MM.1S (cell line): Measurements from ENCODE around the gene ARHGAP42.

Experiments
- DNase-seq: peaks from one replicate; pipeline ENCODE4 v3.0.0-alpha.2; 2015
- H2AFZ ChIP-seq: fragments of 300-600 bp; sonication (generic); 2 replicates; pipeline ENCODE4 v1.6.0; 2016; ENCODE audit warnings: antibody characterized with exemption, low read length
- H3F3A ChIP-seq: fragments of 300-600 bp; sonication (generic); 2 replicates; pipeline ENCODE4 v1.6.1; 2016; ENCODE audit warnings: mild to moderate bottlenecking, antibody characterized with exemption, low read length, moderate library complexity, mixed read lengths; ENCODE audit not compliant: insufficient read depth
- H3K27ac ChIP-seq: fragments of 300-600 bp; sonication (generic); 2 replicates; pipeline ENCODE4 v1.5.1; 2016; ENCODE audit warnings: mild to moderate bottlenecking, low read length
- H3K27me3 ChIP-seq: fragments of 300-600 bp; sonication (generic); replicated peaks from 2 replicates; pipeline ENCODE4 v1.6.0; 2016; ENCODE audit warnings: low read length; ENCODE audit not compliant: insufficient read depth
- H3K36me3 ChIP-seq: fragments of 300-600 bp; sonication (generic); replicated peaks from 2 replicates; pipeline ENCODE4 v1.6.1; 2016; ENCODE audit warnings: mild to moderate bottlenecking, low read length, mixed read lengths; ENCODE audit not compliant: insufficient read depth
- H3K4me1 ChIP-seq: fragments of 300-600 bp; sonication (generic); 2 replicates; pipeline ENCODE4 v1.6.1; 2016; ENCODE audit warnings: low read length, mixed read lengths
- H3K4me2 ChIP-seq: fragments of 300-600 bp; sonication (generic); 2 replicates; pipeline ENCODE4 v1.6.0; 2016; ENCODE audit warnings: low read depth, low read length
- H3K4me3 ChIP-seq: fragments of 300-600 bp; sonication (generic); 2 replicates; pipeline ENCODE4 v1.5.1; 2016; ENCODE audit warnings: low read length, mixed read lengths
- H3K79me2 ChIP-seq: fragments of 300-600 bp; sonication (generic); 2 replicates; pipeline ENCODE4 v1.6.1; 2016; ENCODE audit warnings: mixed run types, low read length, mixed read lengths
- H3K9ac ChIP-seq: fragments of 300-600 bp; sonication (generic); 2 replicates; pipeline ENCODE4 v1.6.1; 2016; ENCODE audit warnings: low read length, mixed read lengths
- H3K9me2 ChIP-seq: fragments of 300-600 bp; sonication (generic); replicated peaks from 2 replicates; pipeline ENCODE4 v1.6.1; 2016; ENCODE audit warnings: mild to moderate bottlenecking, low read length, mixed read lengths; ENCODE audit not compliant: insufficient read depth
- H3K9me3 ChIP-seq: fragments of 300-600 bp; sonication (generic); replicated peaks from 2 replicates; pipeline ENCODE4 v1.6.1; 2016; ENCODE audit warnings: mild to moderate bottlenecking, low read length, mixed read lengths; ENCODE audit not compliant: insufficient read depth
- H4K20me1 ChIP-seq: fragments of 300-600 bp; sonication (generic); 2 replicates; pipeline ENCODE4 v1.6.1; 2016; ENCODE audit warnings: mild to moderate bottlenecking, low read length, moderate library complexity, mixed read lengths; ENCODE audit not compliant: insufficient read depth
- EZH2 ChIP-seq: fragments of 300-600 bp; sonication (generic); optimal IDR thresholded peaks from 2 replicates; pipeline ENCODE3; 2017; ENCODE audit warnings: low read depth, mild to moderate bottlenecking, antibody characterized with exemption, low read length, mixed read lengths
- EZH2phosphoT487 ChIP-seq: fragments of 300-600 bp; sonication (generic); IDR thresholded peaks from 2 replicates; pipeline ENCODE4 v1.6.1; 2018; ENCODE audit warnings: antibody characterized with exemption, low read length
- TF ChIP-seq, protein P1 (sequence below): fragments of 300-600 bp; sonication (generic); IDR thresholded peaks from 2 replicates; pipeline ENCODE4 v1.5.1; 2016; ENCODE audit warnings: antibody characterized with exemption, low read length, mixed read lengths

Gene ARHGAP42

DNA sequence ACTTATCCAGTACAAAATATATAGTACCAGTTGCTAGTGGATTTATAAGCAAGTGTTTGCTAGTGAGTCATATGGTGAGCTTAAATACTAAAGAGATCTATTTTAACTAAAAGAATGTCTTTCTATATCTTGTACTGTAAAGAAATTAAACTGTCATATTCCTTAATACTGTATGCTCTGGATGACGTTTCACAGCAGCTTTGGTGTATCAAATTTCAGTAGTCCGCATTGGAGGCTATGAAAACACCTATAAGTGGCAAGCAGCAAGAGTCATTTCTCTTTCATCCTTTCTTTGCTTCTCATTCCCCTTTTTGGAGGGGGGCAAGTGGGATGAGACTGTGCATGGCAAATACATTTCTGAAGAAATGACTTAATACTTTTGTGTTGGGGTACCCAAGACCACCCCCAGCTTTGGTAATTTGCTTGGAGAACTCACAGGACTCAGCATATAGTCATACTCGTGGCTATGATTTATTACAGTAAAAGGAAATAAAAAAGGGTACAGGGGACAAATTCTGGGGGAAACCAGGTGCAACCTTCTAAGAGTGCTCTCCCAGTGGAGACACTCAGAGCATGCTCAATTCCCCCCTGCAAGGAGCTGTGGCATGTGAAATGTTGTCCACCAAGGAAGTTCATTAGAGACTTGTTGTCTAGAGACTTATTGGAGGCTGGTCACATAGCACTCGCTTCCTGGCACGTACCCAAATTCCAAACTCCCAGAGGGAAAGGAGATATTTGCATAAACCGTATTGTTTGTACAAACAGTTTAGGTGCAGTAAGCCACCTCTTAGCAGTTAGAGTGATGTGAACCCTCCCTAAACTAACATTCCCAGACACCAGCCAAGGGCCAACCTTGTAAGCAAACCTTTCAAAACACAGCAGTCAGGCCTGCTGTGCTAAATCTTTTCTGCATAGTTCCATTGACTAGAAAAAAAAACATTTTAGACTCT is 231.7 kb downstream of the ARHGAP42 start:
- Histone ChIP-seq H3K36me3 (no peaks in the 10 kb centered on the region), H3K27ac (no peak overlapping the region), H3K4me1 (peaks cover 11% of the 10 kb centered on the region), H3F3A (no peaks in the 10 kb centered on the region), H3K27me3 (no peaks in the 10 kb centered on the region), H3K9me2 (no peaks in the 10 kb centered on the region), H3K4me2 (peak overlapping the region; percentile 2; the same call in 1 of the 2 replicates), H3K9ac (no peak overlapping the region), H3K4me3 (no peak overlapping the region), H3K9me3 (no peaks in the 10 kb centered on the region), H4K20me1 (no peaks in the 10 kb centered on the region), H2AFZ (no peak overlapping the region), H3K79me2 (no peaks in the 10 kb centered on the region)
- TF ChIP-seq, protein P1, sequence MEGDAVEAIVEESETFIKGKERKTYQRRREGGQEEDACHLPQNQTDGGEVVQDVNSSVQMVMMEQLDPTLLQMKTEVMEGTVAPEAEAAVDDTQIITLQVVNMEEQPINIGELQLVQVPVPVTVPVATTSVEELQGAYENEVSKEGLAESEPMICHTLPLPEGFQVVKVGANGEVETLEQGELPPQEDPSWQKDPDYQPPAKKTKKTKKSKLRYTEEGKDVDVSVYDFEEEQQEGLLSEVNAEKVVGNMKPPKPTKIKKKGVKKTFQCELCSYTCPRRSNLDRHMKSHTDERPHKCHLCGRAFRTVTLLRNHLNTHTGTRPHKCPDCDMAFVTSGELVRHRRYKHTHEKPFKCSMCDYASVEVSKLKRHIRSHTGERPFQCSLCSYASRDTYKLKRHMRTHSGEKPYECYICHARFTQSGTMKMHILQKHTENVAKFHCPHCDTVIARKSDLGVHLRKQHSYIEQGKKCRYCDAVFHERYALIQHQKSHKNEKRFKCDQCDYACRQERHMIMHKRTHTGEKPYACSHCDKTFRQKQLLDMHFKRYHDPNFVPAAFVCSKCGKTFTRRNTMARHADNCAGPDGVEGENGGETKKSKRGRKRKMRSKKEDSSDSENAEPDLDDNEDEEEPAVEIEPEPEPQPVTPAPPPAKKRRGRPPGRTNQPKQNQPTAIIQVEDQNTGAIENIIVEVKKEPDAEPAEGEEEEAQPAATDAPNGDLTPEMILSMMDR, result no peak
- TF ChIP-seq EZH2phosphoT487 (no peak), EZH2 (no peak)
- DNase-seq, result no peak

DNA sequence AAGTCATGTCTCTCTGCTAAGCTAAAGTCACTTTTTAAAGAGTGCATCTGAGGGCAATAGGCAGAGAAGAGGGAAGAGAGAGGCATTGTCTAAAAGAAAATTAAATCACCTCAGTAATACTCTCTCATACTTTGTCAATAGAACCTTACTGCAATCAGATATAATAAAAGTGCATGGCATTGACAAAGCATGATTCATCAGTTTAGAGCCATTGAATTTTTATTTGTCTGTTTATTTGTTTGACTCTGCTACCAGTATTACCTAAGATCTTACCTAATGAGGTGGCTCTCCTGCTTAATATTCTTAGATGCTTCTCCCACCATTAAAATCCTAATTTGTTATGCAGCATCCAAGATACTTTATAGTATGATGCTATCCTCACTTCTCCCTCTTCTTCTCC is 233.5 kb downstream of the ARHGAP42 start:
- H3K79me2 ChIP-seq, result no peaks in the 10 kb centered on the region
- H3K9me3 ChIP-seq, result no peaks in the 10 kb centered on the region
- H2AFZ ChIP-seq, result no peak overlapping the region
- no peaks in the 10 kb centered on the region for H3K36me3 ChIP-seq
- TF ChIP-seq, protein P1, result no peak
- TF ChIP-seq EZH2phosphoT487 (no peak), EZH2 (no peak)
- no peak for DNase-seq
- H3K27ac ChIP-seq, result no peak overlapping the region
- H3F3A ChIP-seq, result no peaks in the 10 kb centered on the region
- no peak overlapping the region for H3K9ac ChIP-seq
- no peaks in the 10 kb centered on the region for H3K27me3 ChIP-seq
- H3K4me2 ChIP-seq, result no peak overlapping the region
- H3K4me1 ChIP-seq, result peaks cover 11% of the 10 kb centered on the region
- no peak overlapping the region for H3K4me3 ChIP-seq
- no peaks in the 10 kb centered on the region for H3K9me2 ChIP-seq
- H4K20me1 ChIP-seq, result no peaks in the 10 kb centered on the region

DNA sequence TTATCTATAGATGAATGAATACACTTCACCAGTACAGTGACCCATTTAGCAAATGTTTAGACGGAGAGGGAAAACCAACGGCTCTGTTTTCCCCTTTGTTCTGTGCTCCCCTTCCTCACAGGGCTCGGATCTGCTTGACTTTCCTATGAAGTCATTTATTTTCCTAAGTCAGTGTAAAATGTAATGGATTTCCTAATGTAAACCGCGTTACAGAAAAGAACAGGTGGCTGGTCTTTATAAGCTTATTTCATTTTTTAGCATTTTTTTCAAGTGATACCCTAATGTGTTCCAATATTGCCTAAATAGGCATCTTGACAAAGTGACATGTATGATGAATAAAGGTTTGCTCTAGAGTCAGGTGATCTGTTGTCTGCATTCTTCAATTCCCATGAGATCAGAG is 235.0 kb downstream of the ARHGAP42 start:
- no peaks in the 10 kb centered on the region for H3K9me3 ChIP-seq
- no peak overlapping the region for H2AFZ ChIP-seq
- no peak for DNase-seq
- no peak overlapping the region for H3K9ac ChIP-seq
- H3K4me1 ChIP-seq, result peaks cover 10% of the 10 kb centered on the region
- H3K27me3 ChIP-seq, result no peaks in the 10 kb centered on the region
- H3K9me2 ChIP-seq, result no peaks in the 10 kb centered on the region
- no peak overlapping the region for H3K4me3 ChIP-seq
- no peaks in the 10 kb centered on the region for H3K79me2 ChIP-seq
- H3K36me3 ChIP-seq, result no peaks in the 10 kb centered on the region
- H3K27ac ChIP-seq, result no peak overlapping the region
- no peaks in the 10 kb centered on the region for H3F3A ChIP-seq
- no peaks in the 10 kb centered on the region for H4K20me1 ChIP-seq
- TF ChIP-seq EZH2, result no peak
- no peak for TF ChIP-seq EZH2phosphoT487
- TF ChIP-seq, protein P1, result no peak
- no peak overlapping the region for H3K4me2 ChIP-seq
